K562 (cell line): Measurements from ENCODE around the gene ELK4. TPM values are rescaled to one million over a fixed set of nuclear protein-coding genes. Genes with fewer than 3 reads are reported as not detected.

Source experiments
- ATF7 ChIP-seq: fragments of 450-650 bp; IDR thresholded peaks from 2 replicates; pipeline ENCODE4 v1.7.1; 2014; ENCODE audit warnings: mild to moderate bottlenecking, moderate library complexity
- CBX8 ChIP-seq: fragments of 200-600 bp; sonication (generic); IDR thresholded peaks from 2 replicates; pipeline ENCODE4 v1.6.1; 2012; ENCODE audit warnings: borderline replicate concordance, mixed run types, low read depth, mild to moderate bottlenecking, moderate library complexity, mixed read lengths, low read length, control low read depth, inconsistent platforms; ENCODE audit not compliant: poor library complexity, severe bottlenecking; ENCODE audit errors: extremely low read depth
- COPS2 ChIP-seq: fragments of 450-650 bp; conservative IDR thresholded peaks from 2 replicates; pipeline ENCODE4 v1.6.1; 2016; ENCODE audit warnings: mild to moderate bottlenecking, moderate library complexity
- CREBBP ChIP-seq: IDR thresholded peaks from one replicate; pipeline ENCODE4 v1.6.1; 2012; ENCODE audit warnings: low read depth, mild to moderate bottlenecking, control low read depth, inconsistent platforms, low read length
- ETV1 ChIP-seq: fragments of 450-650 bp; conservative IDR thresholded peaks from 2 replicates; pipeline ENCODE4 v1.6.1; 2016; ENCODE audit warnings: missing genetic modification characterization, control low read depth, low read depth, missing compliant biosample characterization
- ETV5 ChIP-seq: sonication (generic); formaldehyde crosslinking; IDR thresholded peaks from 2 replicates; pipeline ENCODE4 v1.4.0; 2020; ENCODE audit warnings: low read depth, mild to moderate bottlenecking, missing genetic modification reagents
- FOXA1 ChIP-seq: fragments of 450-650 bp; IDR thresholded peaks from 2 replicates; pipeline ENCODE4 v1.6.1; 2016; ENCODE audit warnings: mild to moderate bottlenecking, borderline replicate concordance
- GABPB1 ChIP-seq: sonication (generic); formaldehyde crosslinking; IDR thresholded peaks from 2 replicates; pipeline ENCODE4 v1.8.0; 2022; ENCODE audit warnings: mild to moderate bottlenecking, missing genetic modification reagents
- HLTF ChIP-seq: fragments of 450-650 bp; IDR thresholded peaks from 2 replicates; pipeline ENCODE4 v1.6.1; 2016
- HMG20B ChIP-seq: fragments of 250-450 bp; sonication (Bioruptor Pico); IDR thresholded peaks from 2 replicates; pipeline ENCODE4 v1.5.0; 2021; ENCODE audit warnings: mild to moderate bottlenecking
- NCOA6 ChIP-seq: fragments of 450-650 bp; IDR thresholded peaks from 2 replicates; pipeline ENCODE4 v1.6.1; 2017; ENCODE audit warnings: mild to moderate bottlenecking
- NEUROD1 ChIP-seq: fragments of 150-350 bp; IDR thresholded peaks from 2 replicates; pipeline ENCODE4 v1.6.1; 2014; ENCODE audit warnings: borderline replicate concordance, low read length, low read depth; ENCODE audit not compliant: partially characterized antibody
- NR2C2 ChIP-seq, 2 experiments: fragments of 200-800 bp in 1 of 2; sonication (Bioruptor generic) in 1 of 2; sonication (generic) in 1 of 2; formaldehyde crosslinking in 1 of 2; IDR thresholded peaks; 2 replicates each; pipeline versions ENCODE4 v1.6.1 to v1.8.0; 2016 to 2022; ENCODE audit warnings: mild to moderate bottlenecking in 1 of 2, missing compliant biosample characterization in 1 of 2, missing genetic modification characterization in 1 of 2, missing genetic modification reagents in 1 of 2
- TEAD1 ChIP-seq, 2 experiments: fragments of 450-650 bp in 1 of 2; sonication (generic) in 1 of 2; formaldehyde crosslinking; IDR thresholded peaks; 2 replicates each; pipeline versions ENCODE4 v1.4.0 to v1.8.0; 2020 to 2022; ENCODE audit warnings: mild to moderate bottlenecking in 2 of 2, missing genetic modification reagents in 1 of 2
- ZKSCAN8 ChIP-seq: fragments of 200-800 bp; sonication (Bioruptor generic); IDR thresholded peaks from 2 replicates; pipeline ENCODE4 v1.6.1; 2016; ENCODE audit warnings: missing genetic modification characterization, missing compliant biosample characterization
- ZNF217 ChIP-seq: sonication (generic); formaldehyde crosslinking; IDR thresholded peaks from 2 replicates; pipeline ENCODE4 v1.8.0; 2022; ENCODE audit warnings: mild to moderate bottlenecking, missing genetic modification reagents
- ZNF384 ChIP-seq: IDR thresholded peaks from 2 replicates; pipeline ENCODE4 v1.6.1; 2012; ENCODE audit warnings: low read depth, low read length, improper control_type of control experiment
- ZNF668 ChIP-seq: fragments of 250-450 bp; sonication (Bioruptor Pico); IDR thresholded peaks from 2 replicates; pipeline ENCODE4 v1.8.0; 2022; ENCODE audit warnings: mild to moderate bottlenecking, inconsistent platforms
- polyA plus RNA-seq, 8 experiments: library from polyadenylated mRNA; depleted of rRNA in 4 of 8; stranded (reverse) in 5 of 8; unstranded in 3 of 8; fragments of >200 nt; fragmentation: Nextera tagmentation in 2 of 8; fragmentation: Illumina TruSeq in 1 of 8; extraction: Ambion mirVana in 2 of 8; extraction: Trizol in 1 of 8; gene quantifications; 2 replicates each; pipeline versions ENCODE4 v1.2.1 to v1.2.3, GENCODE V29; 2011 to 2014; ENCODE audit warnings: inconsistent platforms in 1 of 8, missing spikeins in 1 of 8
- total RNA-seq, 7 experiments: library from RNA; depleted of rRNA in 6 of 7; stranded (reverse); fragments of >200 nt in 6 of 7; fragmentation: Illumina TruSeq in 2 of 7; extraction: Trizol in 2 of 7; gene quantifications; 2 replicates each; pipeline versions ENCODE4 v1.2.1 to v1.2.3, GENCODE V29; 2011 to 2021; ENCODE audit warnings: low replicate concordance in 1 of 7
- TF ChIP-seq, protein P1 (sequence below): fragments of 250-450 bp; sonication (Bioruptor Pico); IDR thresholded peaks from 2 replicates; pipeline ENCODE4 v1.9.0; 2021; ENCODE audit warnings: mild to moderate bottlenecking
- TF ChIP-seq, protein P2 (sequence below): sonication (generic); formaldehyde crosslinking; IDR thresholded peaks from 2 replicates; pipeline ENCODE4 v1.8.0; 2022; ENCODE audit warnings: missing genetic modification reagents, mild to moderate bottlenecking, borderline replicate concordance
- TF ChIP-seq, protein P3 (sequence below): sonication (generic); formaldehyde crosslinking; IDR thresholded peaks from 2 replicates; pipeline ENCODE4 v1.8.0; 2022; ENCODE audit warnings: mild to moderate bottlenecking, missing genetic modification reagents

The ELK4 gene
- total and polyA plus RNA-seq, 9 of the 15 experiments (the other 6 are each of a cell fraction or from before 2014, with no cell fraction given) = 2.0 to 21.7 (median 9.2) TPM

DNA sequence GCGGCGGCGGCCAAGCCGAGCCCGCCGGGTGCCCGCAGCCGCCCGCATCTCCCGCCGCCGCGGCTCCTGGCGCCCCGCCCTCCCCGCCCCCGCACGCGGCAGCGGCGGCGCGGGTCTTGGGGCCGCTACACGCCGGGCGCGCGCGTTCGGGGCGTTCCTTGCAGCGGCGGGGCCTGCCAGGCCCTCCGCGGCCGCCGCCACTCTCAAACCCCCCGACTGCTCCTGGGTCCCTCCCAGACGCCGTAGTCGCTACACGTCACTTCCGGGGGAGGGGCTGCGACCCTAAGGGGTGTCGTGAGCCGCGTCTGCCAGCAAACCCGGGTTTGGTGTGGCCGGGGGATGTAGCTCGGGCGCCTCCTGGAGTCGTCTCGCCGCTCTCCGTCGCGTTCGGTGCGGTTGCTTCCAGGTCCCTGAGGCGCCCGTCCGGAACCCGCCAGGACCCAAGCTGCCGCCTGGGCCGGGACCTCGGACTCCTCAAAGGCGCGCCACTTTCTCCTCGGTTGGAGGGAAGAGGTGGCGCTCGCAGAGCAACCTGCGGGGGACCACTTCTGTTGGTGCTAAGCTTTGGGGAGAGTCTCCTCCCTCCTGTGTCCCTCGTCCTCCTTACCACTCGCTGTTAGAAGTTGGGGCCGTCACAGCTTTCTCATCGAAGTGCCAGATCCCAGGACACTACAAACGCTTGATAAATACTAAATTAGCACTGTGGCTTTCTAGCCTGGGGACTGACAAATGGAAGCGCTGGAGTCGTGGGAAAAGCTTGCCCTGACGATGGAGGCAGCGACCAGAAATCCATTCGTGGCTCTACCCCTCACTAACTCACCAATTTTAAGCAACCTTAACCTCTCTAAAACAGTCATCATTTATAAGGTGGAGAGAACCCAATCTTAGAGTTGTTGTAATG is at the start of gene ELK4 (continued):
- no peak for TF ChIP-seq NR2C2 (CRISPR knock-in tag; IDR thresholded peaks at IDR 0.05)
- TF ChIP-seq NR2C2 (tag; IDR thresholded peaks at IDR 0.05) = peak; percentile 78
- TF ChIP-seq COPS2 = no peak
- TF ChIP-seq NEUROD1 = peak; percentile 94
- TF ChIP-seq, protein P1, sequence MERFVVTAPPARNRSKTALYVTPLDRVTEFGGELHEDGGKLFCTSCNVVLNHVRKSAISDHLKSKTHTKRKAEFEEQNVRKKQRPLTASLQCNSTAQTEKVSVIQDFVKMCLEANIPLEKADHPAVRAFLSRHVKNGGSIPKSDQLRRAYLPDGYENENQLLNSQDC (CRISPR knock-in tag) = no peak
- TF ChIP-seq CBX8 = no peak
- peak; percentile 91 for TF ChIP-seq ATF7
- no peak for TF ChIP-seq TEAD1 (CRISPR knock-in tag; IDR thresholded peaks at IDR 0.05)
- TF ChIP-seq ETV5 (CRISPR knock-in tag) = peak; percentile 44; the same call in 1 of the 2 replicates
- TF ChIP-seq ZNF668 = no peak
- TF ChIP-seq GABPB1 (CRISPR knock-in tag) = peak; percentile 98
- TF ChIP-seq NCOA6 = no peak
- TF ChIP-seq, protein P2, sequence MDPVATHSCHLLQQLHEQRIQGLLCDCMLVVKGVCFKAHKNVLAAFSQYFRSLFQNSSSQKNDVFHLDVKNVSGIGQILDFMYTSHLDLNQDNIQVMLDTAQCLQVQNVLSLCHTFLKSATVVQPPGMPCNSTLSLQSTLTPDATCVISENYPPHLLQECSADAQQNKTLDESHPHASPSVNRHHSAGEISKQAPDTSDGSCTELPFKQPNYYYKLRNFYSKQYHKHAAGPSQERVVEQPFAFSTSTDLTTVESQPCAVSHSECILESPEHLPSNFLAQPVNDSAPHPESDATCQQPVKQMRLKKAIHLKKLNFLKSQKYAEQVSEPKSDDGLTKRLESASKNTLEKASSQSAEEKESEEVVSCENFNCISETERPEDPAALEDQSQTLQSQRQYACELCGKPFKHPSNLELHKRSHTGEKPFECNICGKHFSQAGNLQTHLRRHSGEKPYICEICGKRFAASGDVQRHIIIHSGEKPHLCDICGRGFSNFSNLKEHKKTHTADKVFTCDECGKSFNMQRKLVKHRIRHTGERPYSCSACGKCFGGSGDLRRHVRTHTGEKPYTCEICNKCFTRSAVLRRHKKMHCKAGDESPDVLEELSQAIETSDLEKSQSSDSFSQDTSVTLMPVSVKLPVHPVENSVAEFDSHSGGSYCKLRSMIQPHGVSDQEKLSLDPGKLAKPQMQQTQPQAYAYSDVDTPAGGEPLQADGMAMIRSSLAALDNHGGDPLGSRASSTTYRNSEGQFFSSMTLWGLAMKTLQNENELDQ (CRISPR knock-in tag) = no peak
- no peak for TF ChIP-seq HLTF
- TF ChIP-seq ZKSCAN8 (CRISPR knock-in tag) = no peak
- TF ChIP-seq, protein P3, sequence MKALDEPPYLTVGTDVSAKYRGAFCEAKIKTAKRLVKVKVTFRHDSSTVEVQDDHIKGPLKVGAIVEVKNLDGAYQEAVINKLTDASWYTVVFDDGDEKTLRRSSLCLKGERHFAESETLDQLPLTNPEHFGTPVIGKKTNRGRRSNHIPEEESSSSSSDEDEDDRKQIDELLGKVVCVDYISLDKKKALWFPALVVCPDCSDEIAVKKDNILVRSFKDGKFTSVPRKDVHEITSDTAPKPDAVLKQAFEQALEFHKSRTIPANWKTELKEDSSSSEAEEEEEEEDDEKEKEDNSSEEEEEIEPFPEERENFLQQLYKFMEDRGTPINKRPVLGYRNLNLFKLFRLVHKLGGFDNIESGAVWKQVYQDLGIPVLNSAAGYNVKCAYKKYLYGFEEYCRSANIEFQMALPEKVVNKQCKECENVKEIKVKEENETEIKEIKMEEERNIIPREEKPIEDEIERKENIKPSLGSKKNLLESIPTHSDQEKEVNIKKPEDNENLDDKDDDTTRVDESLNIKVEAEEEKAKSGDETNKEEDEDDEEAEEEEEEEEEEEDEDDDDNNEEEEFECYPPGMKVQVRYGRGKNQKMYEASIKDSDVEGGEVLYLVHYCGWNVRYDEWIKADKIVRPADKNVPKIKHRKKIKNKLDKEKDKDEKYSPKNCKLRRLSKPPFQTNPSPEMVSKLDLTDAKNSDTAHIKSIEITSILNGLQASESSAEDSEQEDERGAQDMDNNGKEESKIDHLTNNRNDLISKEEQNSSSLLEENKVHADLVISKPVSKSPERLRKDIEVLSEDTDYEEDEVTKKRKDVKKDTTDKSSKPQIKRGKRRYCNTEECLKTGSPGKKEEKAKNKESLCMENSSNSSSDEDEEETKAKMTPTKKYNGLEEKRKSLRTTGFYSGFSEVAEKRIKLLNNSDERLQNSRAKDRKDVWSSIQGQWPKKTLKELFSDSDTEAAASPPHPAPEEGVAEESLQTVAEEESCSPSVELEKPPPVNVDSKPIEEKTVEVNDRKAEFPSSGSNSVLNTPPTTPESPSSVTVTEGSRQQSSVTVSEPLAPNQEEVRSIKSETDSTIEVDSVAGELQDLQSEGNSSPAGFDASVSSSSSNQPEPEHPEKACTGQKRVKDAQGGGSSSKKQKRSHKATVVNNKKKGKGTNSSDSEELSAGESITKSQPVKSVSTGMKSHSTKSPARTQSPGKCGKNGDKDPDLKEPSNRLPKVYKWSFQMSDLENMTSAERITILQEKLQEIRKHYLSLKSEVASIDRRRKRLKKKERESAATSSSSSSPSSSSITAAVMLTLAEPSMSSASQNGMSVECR (CRISPR knock-in tag) = 0 out of 2 replicates have a peak, but pooled peaks have one; percentile 18
- TF ChIP-seq FOXA1 = no peak
- no peak for TF ChIP-seq ZNF384
- no peak for TF ChIP-seq ZNF217 (CRISPR knock-in tag)
- peak; percentile 78 for TF ChIP-seq ETV1 (tag)
- no peak for TF ChIP-seq CREBBP
- no peak for TF ChIP-seq HMG20B (CRISPR knock-in tag)
